Vagina (tissue), 2 donors: ENCODE measurements around the gene TENT5C.

Source experiments
- CTCF ChIP-seq, 3 experiments: fragments of 450-650 bp in 2 of 3; fragments of 200-600 bp in 1 of 3; sonication (generic) in 1 of 3; IDR thresholded peaks; one replicate each; pipeline ENCODE4 v1.5.1; 2017 to 2019; ENCODE audit warnings: antibody characterized with exemption in 3 of 3, mild to moderate bottlenecking in 2 of 3, moderate library complexity in 2 of 3
- POLR2A ChIP-seq, 2 donors: fragments of 450-650 bp; IDR thresholded peaks; one replicate each; pipeline ENCODE4 v1.6.1; 2017; ENCODE audit warnings: antibody characterized with exemption in 2 of 2, mild to moderate bottlenecking in 2 of 2, moderate library complexity in 2 of 2

DNA sequence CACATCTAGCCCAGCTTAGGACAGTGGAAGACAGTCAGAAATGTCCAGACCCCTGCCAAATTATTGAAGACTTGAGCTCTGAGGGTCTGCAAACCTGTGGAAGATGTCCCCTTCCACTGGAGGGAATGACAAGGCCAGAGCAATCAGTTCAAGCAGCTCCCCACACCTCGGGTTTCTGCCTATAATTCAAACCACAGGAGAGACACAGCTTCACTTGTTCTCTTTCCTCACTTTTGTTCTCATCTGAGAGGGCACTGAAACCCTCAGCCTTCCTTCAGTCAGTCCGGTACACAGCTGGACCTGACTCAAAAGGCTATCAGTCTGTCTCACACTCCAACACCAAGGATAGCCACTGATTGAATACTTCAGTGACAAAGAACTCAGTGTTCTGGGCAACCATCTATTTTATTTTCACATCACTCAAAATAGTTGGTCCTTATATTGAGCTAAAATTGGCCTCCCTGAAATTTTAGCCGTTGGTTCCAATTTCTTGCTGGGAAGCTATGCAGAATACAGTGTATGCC is 70.1 kb downstream of the TENT5C start:
- TF ChIP-seq POLR2A (IDR thresholded peaks at IDR 0.05) (no peak), CTCF (IDR thresholded peaks at IDR 0.05) (no peak)
